HL-60/S4 treated with phorbol 12-myristate 13-acetate at 8.2 ng/mL for 4 days and 3 days (cell line): ENCODE data around the gene COL6A2.
"Not testable (repeated sequence)": the region's sequence is repeated elsewhere in the genome, so short reads cannot be mapped to it uniquely, and the experiment has no call there.

Experiments used
- in situ Hi-C: fragments of 300-500 bp; cut with MboI; formaldehyde crosslinking; loops from 2 replicates; pipeline ENCODE4 v1.15.0; 2022; ENCODE audit warnings: low sequenced_read_pairs

Gene COL6A2

DNA sequence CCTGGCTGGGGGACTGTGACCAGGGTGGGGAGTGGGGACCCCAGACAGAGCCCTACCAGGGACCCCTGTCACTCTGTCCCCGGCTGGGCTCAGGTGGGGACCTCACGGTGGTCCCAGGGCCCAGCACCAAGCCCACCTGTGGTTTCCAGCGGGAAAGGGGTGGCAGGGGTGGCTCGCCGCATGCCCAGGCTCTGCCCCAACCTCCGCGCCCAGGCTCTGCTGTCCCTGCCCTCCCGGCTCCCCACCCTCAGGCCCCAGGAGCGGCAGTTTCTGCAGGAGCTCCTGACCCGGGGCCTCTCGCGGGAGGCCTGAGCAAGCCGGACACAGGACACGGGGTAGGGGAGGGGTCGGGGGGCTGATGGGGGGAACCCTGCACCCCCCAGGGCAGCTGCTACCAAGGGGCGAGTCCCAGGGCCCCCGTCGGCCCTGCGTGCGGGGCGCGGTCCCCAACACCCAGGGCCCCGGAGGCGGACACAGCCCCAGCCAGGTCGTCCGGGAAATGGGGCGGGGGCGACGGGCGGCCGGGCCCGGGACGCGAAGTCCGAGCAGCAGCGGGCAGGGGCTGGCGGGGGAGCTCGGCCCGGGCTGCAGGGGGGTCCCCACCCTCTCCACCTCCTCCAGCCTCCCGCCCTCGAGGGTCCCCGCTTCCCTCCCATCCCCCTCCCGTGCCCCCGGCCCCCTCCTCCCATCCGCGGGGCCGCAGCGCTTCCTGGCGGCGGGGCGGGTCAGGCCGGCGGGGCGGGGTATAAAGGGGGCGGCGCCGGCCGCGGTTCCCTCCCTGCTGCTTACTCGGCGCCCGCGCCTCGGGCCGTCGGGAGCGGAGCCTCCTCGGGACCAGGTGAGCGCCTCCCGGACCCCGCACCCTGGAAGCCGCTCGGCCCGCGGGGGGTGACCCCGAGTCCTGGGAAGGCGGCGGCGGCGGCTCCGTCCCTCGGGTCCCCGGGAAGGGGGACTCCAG is at the start of gene COL6A2:
COL6A2 (plus strand) TSS at position 777 of the 958 bp plus-strand sequence.
- in situ Hi-C loops = no loop called here

DNA sequence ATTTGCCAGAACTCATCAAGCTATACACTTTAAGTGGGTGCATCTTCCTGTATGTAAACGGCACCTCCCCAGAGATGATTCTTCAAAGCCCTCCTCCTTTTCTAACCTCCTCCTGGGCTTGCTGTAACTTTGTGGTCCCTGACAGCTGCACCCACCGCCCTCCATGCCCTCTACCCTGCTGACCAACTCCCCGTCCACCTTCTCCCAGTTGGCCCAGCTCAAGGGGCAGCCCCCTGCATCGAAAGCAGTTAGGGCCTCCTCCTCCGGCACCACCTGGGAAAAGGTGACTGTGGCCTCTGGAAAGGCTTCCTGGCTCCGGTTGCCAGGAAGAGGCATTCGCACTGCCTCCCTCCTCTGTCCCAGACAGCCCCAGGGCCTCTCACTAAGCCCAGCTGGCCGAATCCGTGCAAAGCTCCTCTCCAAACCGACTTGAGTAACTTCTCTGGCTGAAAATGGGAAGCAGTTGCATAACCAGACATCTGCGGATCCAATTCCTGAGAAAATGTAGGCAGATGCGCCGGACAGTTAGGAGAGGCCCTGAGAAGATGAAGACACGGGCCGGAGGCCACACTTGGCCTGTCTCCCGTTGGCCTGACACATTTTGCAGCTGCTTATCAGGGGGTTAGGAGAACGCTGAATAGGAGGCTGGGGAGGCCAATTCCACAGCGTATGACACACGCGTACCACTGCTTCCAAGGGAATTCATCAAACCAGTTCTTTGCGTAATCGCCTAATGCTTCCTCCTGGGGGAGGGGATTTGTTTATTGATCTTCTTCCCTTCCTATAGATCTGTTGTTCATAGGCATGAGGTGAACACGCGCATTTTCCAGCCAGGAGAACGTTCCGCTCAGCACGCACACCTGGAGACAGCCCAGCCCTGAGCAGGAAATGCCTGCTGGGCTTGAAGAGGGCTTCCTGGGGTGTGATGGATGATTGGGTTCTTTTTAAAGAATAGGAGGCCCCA is 48.7 kb upstream of the COL6A2 start:
- in situ Hi-C loops = no loop called here

DNA sequence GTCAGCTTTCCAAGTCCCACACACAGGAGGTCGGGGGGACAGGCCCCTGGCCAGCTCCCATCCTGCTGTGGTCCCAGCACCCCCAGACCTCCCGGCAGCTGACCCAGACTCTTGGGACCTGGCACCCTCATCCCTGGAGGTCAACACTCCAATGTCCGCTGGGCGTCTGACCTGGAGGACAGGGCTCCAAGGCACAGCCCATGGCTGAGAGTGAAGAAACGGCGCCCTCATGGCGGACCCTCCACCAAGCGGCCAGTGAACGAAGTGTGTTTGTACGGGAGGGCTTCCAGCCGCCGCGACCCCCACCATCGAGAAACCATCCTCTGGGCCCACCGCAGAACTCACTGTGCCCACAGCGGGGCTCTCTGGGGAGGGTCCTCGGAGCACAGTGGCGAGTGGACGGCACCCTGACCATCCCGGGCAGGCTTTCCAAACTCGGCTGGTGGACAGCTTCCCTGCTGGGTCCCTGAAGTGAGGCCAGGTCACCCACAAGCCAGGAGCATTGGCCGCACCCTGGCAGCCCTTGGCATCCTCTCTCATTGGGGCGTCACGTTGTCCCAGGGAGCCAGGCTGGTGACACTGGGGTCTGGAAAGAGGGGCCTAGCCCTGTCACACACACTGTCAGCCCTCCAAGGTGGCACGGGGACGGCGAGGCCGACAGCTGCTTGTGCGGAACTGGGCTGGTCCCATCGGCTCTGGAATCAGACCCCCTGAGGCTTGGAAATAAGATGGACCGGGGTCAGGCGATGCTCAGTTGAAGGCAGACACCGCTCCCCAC is 47.8 kb upstream of the COL6A2 start:
- in situ Hi-C loops = no loop called here

DNA sequence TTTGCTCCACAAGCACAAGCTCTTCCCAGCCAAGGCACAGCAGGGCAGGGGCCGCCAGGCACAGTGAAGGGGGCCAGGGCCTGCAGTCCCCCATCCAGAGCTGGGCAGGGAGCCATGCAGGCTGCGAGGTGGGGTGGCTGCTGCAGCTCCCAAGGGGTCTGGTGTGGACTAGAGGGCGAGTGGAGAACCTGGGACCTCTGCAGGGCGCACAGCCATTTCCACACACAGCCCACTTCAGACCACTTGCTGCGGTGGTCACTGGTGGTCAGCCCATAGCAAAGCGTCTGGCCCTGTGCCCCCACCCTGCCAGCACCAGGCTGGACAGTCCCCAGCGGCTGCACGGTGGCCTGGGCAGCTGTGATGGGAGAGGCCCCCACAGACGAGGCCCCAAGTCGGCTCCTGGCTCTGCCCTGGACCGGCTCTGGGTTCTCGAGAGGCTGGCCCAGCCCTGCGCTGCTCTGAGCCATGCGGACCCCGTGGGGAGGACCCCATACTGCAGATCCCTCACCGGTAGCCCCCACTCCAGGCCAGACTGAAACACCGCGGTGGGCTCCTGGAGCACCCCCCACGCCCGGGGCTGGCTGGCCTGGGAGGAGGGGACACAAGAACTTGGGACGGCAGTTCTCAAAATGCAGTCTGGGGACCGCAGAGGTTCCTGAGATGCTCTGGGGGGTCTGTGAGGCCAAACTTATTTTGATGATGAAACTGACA is 47.1 kb upstream of the COL6A2 start:
- in situ Hi-C loops = no loop called here

DNA sequence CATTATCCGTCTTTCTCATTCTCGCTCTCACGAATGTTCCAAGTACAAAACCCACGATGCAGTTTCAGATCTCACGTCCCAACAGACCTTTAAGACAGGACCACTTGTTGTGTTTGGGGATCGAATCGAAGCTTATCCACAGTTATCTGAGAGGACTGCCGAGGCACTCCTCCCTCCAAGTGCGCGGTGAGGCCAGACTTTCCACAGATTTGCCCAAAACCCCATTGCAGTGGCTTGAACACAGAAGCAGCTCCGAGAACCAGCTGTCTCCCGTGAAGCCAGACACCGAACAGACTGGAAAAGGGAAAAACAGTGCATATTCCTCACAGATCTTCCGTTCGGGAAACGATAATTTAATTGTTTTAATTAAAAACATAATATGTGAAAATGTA is 46.5 kb upstream of the COL6A2 start:
- in situ Hi-C loops = no loop called here

DNA sequence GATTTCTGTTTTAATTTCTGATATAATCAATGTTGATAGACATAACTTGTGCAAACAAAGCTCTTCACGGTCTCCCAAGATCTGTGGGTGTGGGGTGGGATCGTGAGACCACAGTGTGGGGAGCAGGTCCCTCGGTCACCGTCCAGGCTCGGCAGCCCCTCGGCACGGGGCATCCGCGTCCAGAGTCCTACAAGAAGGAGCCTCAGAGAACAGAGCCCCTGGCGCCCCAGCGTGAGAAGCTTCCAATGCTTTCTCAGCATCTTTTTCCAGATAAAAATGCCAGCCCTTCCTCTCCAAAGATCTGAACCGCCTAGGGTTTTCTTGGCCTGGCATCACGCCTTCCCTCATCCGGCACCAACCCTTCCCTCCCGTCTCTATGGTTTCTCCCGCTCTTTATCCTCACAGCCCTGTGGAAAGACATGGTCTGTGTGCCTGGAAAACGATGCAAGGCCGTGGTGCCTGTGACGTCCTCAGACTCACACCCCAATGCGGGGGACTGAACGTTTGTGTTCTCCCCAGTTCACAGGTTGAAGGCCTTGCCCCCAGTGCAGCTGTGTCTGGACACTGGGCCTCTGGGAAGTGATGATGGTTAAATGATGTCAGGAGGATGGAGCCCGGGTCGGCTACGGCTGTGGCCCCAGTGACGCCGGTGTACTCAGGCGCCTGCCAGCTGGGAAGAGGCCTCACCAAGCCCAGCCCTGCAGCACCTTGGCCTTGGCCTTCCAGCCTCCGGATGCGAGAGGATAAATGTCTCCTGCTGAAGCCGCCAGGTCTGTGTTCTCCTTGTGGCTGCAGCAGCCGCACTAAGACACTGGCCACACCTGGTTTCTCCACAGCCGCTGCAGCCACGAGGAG is 45.9 kb upstream of the COL6A2 start:
- in situ Hi-C loops = no loop called here

DNA sequence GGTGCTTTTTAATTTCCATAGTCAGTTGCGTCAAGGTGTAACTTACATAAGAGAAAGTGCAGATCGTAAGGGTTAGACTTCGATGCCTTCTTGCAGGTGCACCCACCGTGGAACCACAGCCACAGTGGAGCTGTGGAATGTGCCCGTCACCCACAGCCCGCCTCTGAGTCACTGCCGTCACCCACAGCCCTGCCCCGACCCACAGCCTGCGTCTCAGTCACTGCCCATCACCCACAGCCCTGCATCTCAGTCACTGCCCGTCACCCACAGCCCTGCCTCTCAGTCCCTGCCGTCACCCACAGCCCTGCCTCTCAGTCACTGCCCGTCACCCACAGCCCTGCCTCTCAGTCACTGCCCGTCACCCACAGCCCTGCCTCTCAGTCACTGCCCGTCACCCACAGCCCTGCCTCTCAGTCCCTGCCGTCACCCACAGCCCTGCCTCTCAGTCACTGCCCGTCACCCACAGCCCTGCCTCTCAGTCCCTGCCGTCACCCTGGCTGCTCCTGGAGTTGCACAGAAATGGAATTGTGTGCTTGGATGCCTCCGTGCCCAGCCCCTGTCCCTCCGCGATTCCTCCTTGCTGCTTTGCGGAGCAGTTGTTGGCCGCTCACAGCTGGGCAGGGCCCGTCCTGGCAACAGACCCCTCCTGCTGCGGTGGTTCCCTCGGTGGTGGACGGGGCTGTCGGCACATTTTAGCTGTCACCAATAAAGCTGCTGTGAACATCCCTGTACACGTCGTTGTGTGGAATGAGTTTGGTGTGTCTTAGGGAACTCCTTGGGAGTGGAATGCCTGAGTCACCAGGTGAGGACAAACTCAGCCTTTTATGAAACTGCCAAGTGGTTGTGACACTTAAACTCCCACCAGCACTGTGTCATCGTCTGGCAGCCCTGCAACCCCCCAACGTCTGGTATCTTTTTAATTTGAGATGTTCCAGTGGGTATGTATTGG is 44.9 kb upstream of the COL6A2 start:
- in situ Hi-C loops = no loop called here

DNA sequence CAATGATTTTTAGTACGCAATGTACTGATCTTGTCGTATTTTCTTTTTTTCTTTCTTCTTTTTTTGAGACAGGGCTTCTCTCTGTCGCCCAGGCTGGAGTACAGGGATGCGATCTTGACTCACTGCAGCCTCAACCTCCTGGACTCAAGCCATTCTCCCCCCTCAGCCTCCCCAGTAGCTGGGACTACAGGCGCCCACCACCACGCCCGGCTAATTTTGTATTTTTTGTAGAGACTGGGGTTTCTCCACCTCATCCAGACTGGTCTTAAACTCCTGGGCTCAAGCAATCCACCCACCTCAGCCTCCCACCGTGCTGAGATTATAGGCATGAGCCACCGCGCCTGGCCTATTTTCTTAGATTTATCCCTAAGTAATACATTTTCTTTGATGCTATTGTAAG is 43.9 kb upstream of the COL6A2 start:
- in situ Hi-C loops = no loop called here

DNA sequence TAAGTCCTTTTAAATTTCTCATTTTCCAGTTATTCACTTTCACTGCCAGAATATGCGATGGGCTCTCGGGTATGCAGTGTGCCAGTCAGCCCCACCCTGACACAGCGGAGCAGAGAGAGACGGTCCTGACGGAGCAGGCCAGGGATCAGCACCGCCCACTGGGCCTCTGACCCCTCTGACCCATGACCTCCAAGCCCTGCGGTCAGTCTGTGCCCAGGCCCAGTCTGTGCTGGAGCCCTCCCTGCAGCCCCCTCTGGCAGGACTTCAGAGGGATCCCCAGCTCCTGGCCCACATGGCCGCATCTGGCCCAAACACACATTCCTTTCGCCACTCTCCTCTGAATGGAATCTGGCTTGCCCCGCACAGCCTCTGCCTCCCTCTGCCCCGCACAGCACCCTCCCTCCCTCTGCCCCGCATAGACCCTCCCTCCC is 43.4 kb upstream of the COL6A2 start:
- in situ Hi-C loops = no loop called here

DNA sequence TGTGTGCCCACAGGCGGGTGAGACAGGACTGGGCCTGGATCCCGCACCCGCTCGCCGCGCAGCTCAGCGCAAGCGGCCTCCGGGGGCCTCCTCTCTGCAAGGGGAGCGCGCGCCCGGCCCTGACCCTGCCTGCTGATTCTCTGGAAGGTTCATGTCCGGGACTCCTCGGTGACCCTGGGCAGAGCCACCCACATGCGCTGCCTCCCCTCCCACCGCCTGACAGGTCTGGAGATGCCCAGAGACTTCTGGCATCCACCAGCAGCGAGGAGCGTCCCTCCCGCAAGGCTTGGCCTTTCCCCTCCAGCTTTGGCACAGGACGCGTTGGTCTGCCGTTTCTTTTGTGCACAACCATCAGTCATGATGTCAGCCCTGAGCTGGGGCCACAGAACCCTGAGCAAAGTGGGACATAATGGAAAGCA is 42.0 kb upstream of the COL6A2 start:
- in situ Hi-C loops = no loop called here

DNA sequence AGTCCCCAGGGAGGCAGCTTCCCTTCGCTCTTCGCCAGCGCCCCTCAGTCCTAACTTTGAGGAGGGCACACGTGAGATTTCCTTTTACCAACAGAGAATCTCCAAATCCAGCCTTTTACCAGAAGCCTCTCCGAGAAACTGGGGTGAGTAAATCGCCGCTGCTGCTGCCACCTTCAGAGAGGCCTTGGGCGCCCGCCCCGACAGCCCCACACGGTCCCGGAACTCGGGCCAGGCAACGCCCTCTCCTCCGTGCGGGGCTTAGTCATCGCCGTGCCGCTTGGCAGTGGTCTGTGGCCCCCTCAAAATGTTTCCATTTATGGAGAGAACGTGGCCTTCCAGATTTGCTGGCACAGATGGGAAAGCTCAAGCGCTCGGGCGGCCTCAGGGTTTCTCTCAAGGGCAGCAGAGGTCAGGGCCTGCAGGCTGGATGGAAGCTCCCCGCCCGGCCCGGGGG is 41.4 kb upstream of the COL6A2 start:
- in situ Hi-C loops = no loop called here

DNA sequence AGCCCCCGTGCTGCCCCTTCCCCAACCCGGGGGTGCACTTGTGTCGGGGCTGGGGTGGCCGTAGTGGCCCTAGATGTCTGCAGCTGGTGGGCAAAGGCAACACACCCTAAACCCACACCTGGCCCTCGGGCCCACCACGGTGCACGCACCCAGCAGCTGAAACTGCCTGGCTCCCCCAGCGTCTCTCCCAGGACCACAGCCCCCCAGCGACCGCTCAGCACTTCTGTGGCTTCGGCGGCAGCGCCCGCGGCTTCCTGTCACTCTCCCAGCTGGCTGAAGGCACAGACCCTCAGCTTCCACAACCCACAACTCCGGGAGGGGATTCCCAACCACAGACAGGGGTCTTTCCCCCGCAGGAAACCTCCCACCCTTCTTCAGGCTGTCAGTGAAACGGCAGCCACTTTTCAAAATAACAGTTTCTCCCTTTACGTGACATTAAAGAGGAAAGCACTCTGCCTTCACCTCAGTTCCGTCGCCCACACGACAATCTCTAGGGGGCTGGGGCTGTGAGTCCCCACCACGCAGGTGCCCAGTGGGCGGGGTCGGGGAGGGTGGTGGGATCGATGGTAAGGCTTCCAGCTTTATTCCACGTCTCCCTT is 40.7 kb upstream of the COL6A2 start:
- in situ Hi-C loops = no loop called here

DNA sequence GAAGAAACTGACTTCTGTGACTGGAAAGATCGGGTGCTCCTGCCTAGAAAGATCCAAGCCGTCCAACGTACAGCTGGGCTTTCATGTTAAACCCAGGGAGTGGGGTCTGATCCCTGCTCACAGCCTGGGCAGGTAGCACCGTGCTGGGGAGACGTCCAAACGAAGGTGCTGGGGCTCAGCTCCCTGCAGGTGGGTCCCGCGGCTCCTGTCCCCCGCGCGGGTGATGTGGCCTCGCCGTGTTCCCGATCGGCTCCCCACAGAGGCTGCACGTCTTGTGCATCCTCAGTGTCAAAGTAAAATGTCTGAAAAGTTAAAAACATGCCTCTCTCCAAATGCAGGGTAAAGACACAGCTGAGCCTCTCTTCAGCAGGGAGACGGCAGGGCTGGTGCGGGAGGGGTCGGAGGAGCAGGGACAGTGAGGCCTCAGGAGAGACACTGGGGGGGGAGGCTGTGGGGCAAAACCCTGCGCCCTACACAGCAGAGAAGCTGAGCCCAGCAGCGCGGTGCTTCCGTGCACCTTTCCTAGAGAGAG is 40.1 kb upstream of the COL6A2 start:
- in situ Hi-C loops = no loop called here

DNA sequence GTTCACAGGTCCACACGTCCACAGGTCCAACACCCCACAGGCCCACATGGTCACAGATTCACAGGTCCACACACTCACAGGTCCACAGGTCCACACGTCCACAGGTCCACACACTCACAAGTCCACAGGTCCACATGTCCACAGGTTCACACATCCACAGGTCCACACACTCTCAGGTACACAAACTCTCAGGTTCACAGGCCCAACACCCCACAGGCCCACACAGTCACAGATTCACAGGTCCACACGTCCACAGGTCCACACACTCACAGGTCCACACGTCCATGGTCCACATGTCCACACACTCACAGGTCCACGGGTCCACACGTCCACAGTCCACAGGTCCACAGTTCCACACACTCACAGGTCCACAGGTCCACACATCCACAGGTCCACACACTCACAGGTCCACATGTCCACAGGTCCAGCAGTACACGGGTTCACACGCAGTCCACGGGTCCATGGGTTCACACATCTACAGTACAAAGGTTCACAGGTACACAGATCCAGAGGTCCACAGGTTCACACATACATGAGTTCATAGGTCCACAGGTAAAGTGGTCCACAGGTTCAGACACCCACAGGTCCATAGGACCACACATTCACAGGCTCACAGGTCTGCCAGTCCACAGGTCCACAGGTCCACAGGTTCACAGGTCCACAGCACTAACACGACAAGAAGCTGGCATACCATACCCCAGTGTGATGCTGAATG is 39.3 kb upstream of the COL6A2 start:
- in situ Hi-C loops = no loop called here

DNA sequence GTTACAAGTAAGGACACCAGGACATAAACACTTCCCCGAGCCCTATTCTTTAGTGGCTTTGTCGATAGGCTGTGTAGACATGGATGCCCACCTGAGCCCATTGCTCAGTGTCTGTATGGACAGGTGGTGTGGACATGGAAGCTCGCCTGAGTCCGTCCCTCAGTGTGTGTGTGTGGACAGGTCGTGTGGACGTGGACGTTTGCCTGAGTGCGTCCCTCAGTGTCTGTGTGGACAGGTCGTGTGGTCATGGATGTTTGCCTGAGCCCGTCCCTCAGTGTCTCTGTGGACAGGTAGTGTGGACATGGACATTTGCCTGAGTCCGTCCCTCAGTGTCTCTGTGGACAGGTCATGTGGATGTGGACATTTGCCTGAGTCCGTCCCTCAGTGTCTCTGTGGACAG is 38.7 kb upstream of the COL6A2 start:
- in situ Hi-C loops = no loop called here

DNA sequence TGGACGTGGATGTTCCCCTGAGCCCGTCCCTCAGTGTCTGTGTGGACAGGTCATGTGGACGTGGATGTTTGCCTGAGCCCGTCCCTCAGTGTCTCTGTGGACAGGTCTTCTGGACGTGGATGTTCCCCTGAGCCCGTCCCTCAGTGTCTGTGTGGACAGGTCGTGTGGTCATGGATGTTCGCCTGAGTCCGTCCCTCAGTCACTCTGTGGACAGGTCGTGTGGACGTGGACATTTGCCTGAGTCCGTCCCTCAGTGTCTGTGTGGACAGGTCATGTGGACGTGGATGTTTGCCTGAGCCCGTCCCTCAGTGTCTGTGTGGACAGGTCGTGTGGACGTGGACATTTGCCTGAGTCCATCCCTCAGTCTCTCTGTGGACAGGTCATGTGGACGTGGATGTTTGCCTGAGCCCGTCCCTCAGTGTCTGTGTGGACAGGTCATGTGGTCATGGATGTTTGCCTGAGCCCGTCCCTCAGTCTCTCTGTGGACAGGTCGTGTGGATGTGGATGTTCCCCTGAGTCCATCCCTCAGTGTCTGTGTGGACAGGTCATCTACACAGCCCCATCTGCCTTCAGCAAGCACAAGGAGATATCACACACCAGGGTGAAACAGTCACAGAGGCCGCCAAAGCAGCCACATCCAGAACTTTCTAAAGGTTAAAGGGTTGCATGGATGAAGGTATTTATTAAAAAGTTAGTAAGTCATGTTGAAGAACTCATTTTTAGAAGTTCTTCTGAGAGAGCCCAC is 38.0 kb upstream of the COL6A2 start:
- in situ Hi-C loops = not testable (repeated sequence)
